Activated gamma-delta T cell (primary cell): ENCODE data around the gene ARHGAP29.

Experiments used
- DNase-seq: peaks from one replicate; lab custom pipeline; 2025; lab: John Stamatoyannopoulos, UW

Gene ARHGAP29

GRCh38 chr1:94122201-94122970, 115.0 kb downstream of the ARHGAP29 start:
- no peak for DNase-seq
